Liver (tissue), 9 donors: ENCODE results near the gene EXOC7. TPM values are rescaled to one million over a fixed set of nuclear protein-coding genes. Genes with fewer than 3 reads are reported as not detected.

Source experiments
- DNase-seq: peaks from one replicate; pipeline ENCODE4 v3.0.0-alpha.2; 2017; ENCODE audit warnings: low spot score
- H3K27ac ChIP-seq, 2 donors: one replicate each; pipeline ENCODE4 v1.7.0; 2013; ENCODE audit warnings: inconsistent platforms in 2 of 2, low read length in 2 of 2, control low read depth in 1 of 2, low read depth in 1 of 2, mild to moderate bottlenecking in 1 of 2
- H3K27me3 ChIP-seq, 4 donors: one replicate each; pipeline versions ENCODE4 v1.6.1 to v1.7.0; 2013; ENCODE audit warnings: low read length in 3 of 4, inconsistent platforms in 1 of 4, mild to moderate bottlenecking in 1 of 4, moderate library complexity in 1 of 4; ENCODE audit not compliant: control insufficient read depth in 4 of 4, insufficient read depth in 4 of 4
- H3K36me3 ChIP-seq, 4 donors: one replicate each; pipeline versions ENCODE4 v1.6.1 to v1.7.0; 2013; ENCODE audit warnings: low read length in 3 of 4, mild to moderate bottlenecking in 3 of 4, low read depth in 1 of 4, moderate library complexity in 1 of 4; ENCODE audit not compliant: control insufficient read depth in 4 of 4, insufficient read depth in 3 of 4
- H3K4me1 ChIP-seq, 4 donors: one replicate each; pipeline versions ENCODE4 v1.6.1 to v1.7.0; 2013; ENCODE audit warnings: low read length in 3 of 4, mild to moderate bottlenecking in 3 of 4, moderate library complexity in 1 of 4; ENCODE audit not compliant: control insufficient read depth in 4 of 4, insufficient read depth in 4 of 4
- H3K4me3 ChIP-seq, 3 donors: one replicate each; pipeline versions ENCODE4 v1.6.1 to v1.7.0; 2013; ENCODE audit warnings: low read length in 3 of 3, control low read depth in 1 of 3, low read depth in 1 of 3, mild to moderate bottlenecking in 1 of 3
- H3K9ac ChIP-seq, 2 donors: one replicate each; pipeline ENCODE4 v1.7.0; 2013; ENCODE audit warnings: low read length in 2 of 2, mild to moderate bottlenecking in 2 of 2, moderate library complexity in 2 of 2, control low read depth in 1 of 2, low read depth in 1 of 2
- H3K9me3 ChIP-seq, 4 donors: one replicate each; pipeline versions ENCODE4 v1.6.1 to v1.7.0; 2013; ENCODE audit warnings: low read length in 3 of 4; ENCODE audit not compliant: control insufficient read depth in 4 of 4
- ATF3 ChIP-seq: IDR thresholded peaks from 2 replicates; pipeline ENCODE4 v1.6.1; 2016; ENCODE audit warnings: antibody characterized with exemption
- FOXA1 ChIP-seq: IDR thresholded peaks from 2 replicates; pipeline ENCODE4 v1.6.1; 2016; ENCODE audit warnings: antibody characterized with exemption
- FOXA2 ChIP-seq: IDR thresholded peaks from 2 replicates; pipeline ENCODE4 v1.6.1; 2016; ENCODE audit warnings: antibody characterized with exemption
- GABPA ChIP-seq, 2 donors: IDR thresholded peaks in 1 of 2; conservative IDR thresholded peaks in 1 of 2; 2 replicates each; pipeline ENCODE4 v1.6.1; 2016; ENCODE audit warnings: antibody characterized with exemption in 2 of 2, mild to moderate bottlenecking in 1 of 2, moderate library complexity in 1 of 2
- HNF4A ChIP-seq, 2 donors: conservative IDR thresholded peaks; 2 replicates each; pipeline ENCODE4 v1.6.1; 2016; ENCODE audit warnings: antibody characterized with exemption in 2 of 2, mild to moderate bottlenecking in 2 of 2
- HNF4G ChIP-seq: IDR thresholded peaks from 2 replicates; pipeline ENCODE4 v1.6.1; 2016; ENCODE audit warnings: antibody characterized with exemption
- JUND ChIP-seq, 2 donors: IDR thresholded peaks; 2 replicates each; pipeline ENCODE4 v1.6.1; 2016; ENCODE audit warnings: antibody characterized with exemption in 2 of 2
- NR2F2 ChIP-seq: IDR thresholded peaks from 2 replicates; pipeline ENCODE4 v1.6.1; 2016; ENCODE audit warnings: antibody characterized with exemption
- REST ChIP-seq: IDR thresholded peaks from 2 replicates; pipeline ENCODE4 v1.6.1; 2016; ENCODE audit warnings: antibody characterized with exemption, mild to moderate bottlenecking
- RXRA ChIP-seq, 2 donors: IDR thresholded peaks; 2 replicates each; pipeline ENCODE4 v1.6.1; 2017 to 2018; ENCODE audit warnings: antibody characterized with exemption in 2 of 2, mild to moderate bottlenecking in 1 of 2
- SP1 ChIP-seq: IDR thresholded peaks from 2 replicates; pipeline ENCODE4 v1.6.1; 2018; ENCODE audit warnings: antibody characterized with exemption, mild to moderate bottlenecking
- TAF1 ChIP-seq: conservative IDR thresholded peaks from 2 replicates; pipeline ENCODE4 v1.6.1; 2016; ENCODE audit warnings: antibody characterized with exemption, mild to moderate bottlenecking
- WGBS: extraction: QIAGEN DNeasy Blood & Tissue Kit; methylation state at CpG from one replicate; pipeline ENCODE4 v1.1.7; 2013; 5-methylcytosine and 5-hydroxymethylcytosine counted together
- polyA plus RNA-seq, 2 donors: library from polyadenylated mRNA; stranded (reverse) in 1 of 2; unstranded in 1 of 2; fragments of 200-250 nt in 1 of 2; fragments of >200 nt in 1 of 2; fragmentation: Nextera tagmentation in 1 of 2; extraction: Ambion mirVana in 1 of 2; gene quantifications; one replicate each; pipeline versions ENCODE4 v1.2.1 to v1.2.3, GENCODE V29; 2013 to 2015
- total RNA-seq, 2 donors: library from RNA; depleted of rRNA; stranded (reverse); fragments of >200 nt; gene quantifications; one replicate each; pipeline ENCODE4 v1.2.3, GENCODE V29; 2014
- donor health status: healthy.
- donor health status: healthy.
- donor health status: healthy.
- donor health status: healthy.
- donor health status: healthy.

Gene EXOC7
- total and polyA plus RNA-seq, 4 donors, result 28.0 to 64.8 (median 38.2) TPM

GRCh38 chr17:76137351-76138233, 34.0 kb upstream of the EXOC7 start (continued):
- no peak for TF ChIP-seq REST

GRCh38 chr17:76137001-76137350, 33.4 kb upstream of the EXOC7 start:
- TF ChIP-seq REST (no peak), FOXA1 (no peak), NR2F2 (no peak), GABPA (IDR thresholded peaks at IDR 0.05 in 1 of 2, conservative IDR thresholded peaks at IDR 0.05 in 1 of 2) (no peak), HNF4A (conservative IDR thresholded peaks at IDR 0.05) (no peak), TAF1 (no peak), SP1 (no peak), ATF3 (no peak), RXRA (IDR thresholded peaks at IDR 0.05) (no peak), JUND (IDR thresholded peaks at IDR 0.05) (no peak), HNF4G (no peak), FOXA2 (no peak)
- Histone ChIP-seq H3K9me3 (no peaks in the 10 kb centered on the region), H3K36me3 (no peaks in the 10 kb centered on the region), H3K4me3 (no peak overlapping the region), H3K27ac (no peak overlapping the region), H3K27me3 (peaks cover 0 to 3% (median 1%) of the 10 kb centered on the region in 4 donors), H3K9ac (no peak overlapping the region), H3K4me1 (peaks cover 2 to 18% (median 9%) of the 10 kb centered on the region in 4 donors)
- 75% methylated on average over 7 of the region's 7 CpGs for WGBS
- peak; percentile 25 for DNase-seq
